ENCODE data around the gene CEP120.
"Not testable (repeated sequence)": the region's sequence is repeated elsewhere in the genome, so short reads cannot be mapped to it uniquely, and the experiment has no call there.

Gene CEP120
- 119 to 128 reads per million in 2 donors for total RNA-seq

DNA sequence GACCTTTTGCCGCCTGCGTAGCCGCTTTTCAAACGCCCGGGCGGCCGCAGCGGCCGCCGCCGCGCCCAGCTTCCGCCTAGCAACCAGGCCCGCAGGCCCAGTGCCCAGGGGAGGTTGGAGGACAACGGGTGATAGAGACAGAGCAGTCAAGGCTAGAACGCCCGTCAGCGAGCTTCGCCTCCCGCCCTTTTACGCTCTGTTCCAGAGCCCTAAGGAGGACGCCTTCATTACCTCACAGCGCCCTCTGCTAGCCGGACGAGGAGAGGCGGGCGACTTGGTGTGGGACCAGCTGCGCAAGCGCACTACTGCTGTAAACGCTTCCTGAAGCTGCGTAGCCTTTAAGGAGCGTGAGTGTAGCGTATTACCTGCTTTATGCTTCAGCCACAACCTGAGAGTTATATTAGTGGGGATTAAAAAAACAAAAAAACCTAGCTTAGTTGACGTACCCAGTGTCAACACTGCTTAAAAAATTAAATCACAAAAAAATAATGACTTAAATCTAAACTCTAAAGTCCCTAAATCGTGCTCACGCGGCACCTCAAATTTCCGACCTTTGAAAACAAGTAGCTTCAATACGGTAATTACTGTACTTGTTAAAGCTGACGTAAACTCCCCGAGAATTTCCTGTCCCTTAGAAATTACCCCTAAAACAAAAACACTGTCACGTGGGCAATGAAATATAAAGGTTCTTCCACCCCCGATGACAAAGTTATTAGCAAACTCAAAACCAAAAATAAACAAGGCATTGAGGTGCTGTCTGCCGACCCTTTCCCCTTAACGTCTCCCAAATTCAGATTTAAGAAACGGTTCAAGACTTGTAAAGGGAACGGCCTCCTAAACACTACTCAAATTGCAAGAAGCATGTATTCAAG lies at the start of gene CEP120:
TSS of gene CEP120 (minus strand) at position 126 of the 872 bp plus-strand sequence. CDS start 405 bp downstream, outside the sequence.
- peak; percentile 92 for DNase-seq

DNA sequence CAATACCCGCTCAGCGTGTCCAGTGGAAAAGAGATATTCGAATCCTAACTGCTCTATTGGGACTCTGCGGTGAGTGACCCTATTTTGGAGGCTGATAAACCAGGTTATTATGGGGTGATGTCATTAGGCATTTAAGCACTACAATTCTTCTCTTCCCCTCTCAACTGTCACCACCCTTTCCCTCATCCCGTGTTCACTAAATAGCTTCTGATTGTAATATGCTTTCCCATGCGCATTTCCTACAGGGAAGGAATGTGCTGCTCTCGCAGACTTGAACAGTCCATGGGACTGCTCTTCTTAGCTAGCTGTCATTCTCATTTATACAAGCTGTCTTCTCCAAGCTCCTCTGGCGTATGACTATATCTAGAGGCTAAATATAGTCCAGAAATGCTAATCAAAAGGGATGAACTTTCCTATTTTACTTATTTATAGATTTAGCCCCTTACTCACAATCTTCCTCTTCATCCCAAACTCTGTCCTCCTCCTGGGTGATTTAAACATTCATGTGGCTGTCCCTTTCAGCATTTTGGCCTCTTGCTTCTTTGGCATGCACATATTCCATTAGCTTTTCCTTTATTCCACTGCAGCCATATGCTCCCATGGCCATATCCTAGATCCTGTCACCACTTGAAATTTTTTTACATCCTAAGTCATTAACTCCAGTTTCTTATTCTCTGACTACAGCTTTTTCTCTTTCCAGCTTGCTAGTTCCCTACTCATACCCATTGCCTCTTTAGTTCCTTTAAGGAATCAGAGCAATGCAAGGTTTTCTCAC lies 49.1 kb upstream of the CEP120 start:
- DNase-seq: no peak

DNA sequence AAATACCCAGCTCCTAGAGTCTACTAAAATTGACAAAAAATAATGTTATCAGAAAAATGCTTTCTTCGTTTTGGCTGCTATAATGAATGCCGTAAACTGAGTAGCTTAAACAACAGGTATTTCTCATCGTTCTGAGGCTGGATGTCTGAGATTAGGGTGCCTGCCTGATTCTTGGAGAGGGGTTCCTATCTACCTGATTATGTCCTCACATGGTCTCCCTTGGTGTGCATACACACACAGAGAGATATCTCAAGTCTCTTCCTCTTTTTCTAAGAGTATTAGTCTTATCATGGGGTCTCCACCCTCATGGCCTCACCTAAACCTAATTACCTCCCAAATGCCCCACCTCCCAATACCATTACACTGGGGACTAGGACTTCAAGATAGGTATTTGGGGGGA lies 48.2 kb upstream of the CEP120 start:
- DNase-seq: no peak

DNA sequence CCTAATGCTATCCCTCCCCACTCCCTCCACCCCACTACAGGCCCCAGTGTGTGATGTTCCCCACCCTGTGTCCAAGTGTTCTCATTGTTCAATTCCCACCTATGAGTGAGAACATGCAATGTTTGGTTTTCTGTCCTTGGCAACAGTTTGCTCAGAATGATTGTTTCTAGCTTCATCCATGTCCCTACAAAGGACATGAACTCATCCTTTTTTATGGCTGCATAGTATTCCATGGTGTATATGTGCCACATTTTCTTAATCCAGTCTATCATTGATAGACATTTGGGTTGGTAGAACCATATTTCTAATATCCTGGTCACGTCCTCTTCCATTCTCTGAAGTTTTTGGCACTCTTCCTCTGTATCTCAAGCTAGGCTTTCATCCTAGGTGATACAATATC lies 43.6 kb upstream of the CEP120 start:
- not testable (repeated sequence) for DNase-seq

DNA sequence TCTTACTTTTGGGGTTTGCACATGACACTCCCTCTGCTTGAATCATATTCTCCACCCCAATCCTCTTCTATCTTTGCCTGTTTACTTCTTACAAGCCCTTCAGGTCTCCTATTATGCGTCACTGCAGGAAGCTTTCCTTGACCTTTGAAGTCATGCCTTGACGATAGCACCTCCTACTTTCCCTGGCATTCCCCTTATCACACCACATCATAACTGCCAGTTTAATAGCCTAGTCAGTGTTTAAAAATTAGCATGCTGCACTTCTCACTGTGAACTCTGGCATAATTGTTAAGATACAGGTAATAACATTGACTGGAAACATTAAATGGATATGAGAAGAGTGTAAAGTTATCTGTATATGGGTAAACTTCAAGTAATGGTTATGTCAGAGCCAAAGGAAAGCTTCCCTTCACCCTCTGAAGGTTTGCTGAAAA lies 37.1 kb upstream of the CEP120 start:
- no peak for DNase-seq

DNA sequence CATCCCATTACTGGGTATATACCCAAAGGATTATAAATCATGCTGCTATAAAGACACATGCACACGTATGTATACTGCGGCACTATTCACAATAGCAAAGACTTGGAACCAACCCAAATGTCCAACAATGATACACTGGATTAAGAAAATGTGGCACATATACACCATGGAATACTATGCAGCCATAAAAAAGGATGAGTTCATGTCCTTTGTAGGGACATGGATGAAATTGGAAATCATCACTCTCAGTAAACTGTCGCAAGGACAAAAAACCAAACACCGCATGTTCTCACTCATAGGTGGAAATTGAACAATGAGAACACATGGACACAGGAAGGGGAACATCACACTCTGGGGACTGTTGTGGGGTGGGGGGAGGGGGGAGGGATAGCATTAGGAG lies 35.8 kb upstream of the CEP120 start:
- not testable (repeated sequence) for DNase-seq

DNA sequence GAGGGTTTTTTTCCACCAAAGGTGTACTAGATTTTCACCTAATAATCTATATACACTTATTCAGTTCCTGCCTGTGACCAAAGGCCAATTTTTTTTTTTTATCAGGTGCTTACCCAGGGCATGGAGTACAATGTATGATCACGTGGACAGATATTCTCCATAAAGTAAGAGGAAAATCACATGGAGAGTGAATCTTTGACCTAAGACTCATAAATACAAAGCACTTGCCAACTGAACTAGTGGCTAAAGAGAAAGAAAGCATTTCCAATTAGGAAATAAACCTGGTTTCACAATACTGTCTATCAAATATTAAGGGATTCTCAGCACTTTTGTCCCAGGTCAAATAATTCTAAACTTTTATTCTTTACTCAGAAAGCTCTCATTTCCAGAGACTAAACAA lies 33.0 kb upstream of the CEP120 start:
- no peak for DNase-seq

DNA sequence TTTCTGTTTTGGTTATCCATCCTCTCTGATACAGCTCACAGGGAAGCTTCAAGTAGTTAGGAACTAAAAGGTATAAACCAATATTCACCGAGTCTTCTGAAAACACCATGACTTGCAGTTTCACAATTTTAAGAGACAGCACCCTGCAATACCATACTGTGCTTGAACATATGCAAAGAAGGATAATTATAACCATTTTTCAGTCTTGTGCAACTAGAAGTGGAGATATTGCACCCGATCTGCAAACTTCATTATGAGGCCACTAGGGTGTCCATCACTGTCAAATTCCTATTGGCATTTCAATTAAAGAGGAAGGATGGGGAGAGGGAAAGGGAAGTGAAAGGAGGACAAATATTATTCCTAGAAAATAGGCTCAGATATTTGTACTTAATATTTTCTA lies 32.4 kb upstream of the CEP120 start:
- DNase-seq: no peak

DNA sequence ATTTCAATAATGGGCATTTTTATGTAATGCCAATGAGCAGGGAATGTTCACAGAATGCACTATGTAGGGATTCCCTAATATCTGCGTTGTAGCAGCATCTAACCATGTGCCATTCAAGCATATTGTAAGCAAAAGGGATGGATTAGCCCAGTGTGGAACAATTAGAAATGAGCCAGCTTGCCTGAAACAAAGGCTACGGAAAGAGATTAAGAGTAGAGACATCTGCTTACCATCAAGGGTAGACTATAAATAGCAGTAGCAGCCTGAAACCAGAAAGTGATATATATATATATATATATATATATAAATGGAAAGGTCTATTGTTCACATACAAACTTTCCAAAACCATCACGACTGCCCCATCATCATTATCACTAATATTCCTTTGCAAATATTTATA lies 31.9 kb upstream of the CEP120 start:
- no peak for DNase-seq

DNA sequence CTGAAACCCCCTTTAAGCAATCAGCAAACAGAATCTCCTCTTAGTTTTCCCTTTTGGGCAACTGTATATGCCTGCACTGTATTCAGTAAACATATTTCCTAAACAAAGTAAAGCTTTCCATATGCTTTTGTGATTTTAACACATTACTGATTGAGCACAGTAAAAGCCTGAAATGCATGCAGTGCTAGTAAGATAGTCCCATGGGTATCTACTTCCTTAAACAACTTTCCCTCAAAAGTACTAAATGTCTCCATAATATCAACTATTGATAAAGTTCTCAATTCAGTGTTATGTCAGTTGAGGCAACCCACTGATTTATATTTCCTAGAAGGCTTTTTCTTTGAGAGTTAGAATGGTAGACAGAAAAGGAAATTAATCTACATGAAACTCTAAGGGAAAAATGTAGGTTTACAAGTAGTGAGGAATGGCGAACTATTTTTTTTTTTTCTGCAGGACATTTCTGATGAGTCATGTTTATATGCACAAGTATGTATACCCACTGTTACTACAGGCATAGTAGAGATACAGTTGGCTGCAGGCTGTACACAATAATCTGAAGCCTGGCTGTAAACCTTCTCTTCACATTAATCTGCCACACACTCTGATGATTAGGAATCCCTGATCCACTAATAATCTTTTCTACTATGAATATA lies 31.2 kb upstream of the CEP120 start:
- DNase-seq: no peak

DNA sequence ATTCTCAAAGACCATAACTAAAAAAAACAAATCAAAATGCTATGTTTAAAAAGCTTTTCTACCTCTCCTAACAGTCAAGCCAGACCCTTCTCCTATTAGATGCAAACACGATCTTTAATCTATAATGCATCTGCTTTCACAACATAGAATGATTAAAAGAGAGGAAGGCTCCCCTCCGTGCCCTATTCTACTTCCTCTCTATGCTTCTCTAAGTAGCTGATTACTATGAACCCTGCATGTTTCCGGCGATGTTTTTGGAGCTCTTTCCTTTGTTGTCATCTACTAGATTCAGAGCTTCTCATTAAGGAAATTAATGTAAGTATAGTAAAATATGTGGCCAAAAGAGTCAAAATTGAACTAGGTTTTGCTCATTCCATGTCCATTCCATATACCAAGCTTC lies 29.2 kb upstream of the CEP120 start:
- no peak for DNase-seq

DNA sequence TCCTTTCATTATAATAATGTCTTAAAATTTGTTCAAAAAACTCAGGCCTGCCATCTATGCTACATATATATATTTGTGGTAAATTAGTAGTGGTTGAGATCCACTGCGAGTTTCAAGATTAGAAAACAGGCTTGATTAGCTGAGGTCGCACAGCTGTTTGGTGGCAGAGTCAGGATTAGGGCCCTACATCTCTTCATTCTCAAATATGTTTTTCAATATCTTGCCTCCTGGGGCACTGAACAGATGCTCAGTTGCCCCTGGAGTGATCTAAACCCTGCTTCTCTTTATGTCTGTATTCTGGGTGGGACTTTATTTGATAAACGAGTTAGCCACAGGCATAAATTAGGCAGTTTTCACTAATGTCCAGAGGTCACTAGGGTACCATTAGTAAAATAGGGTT lies 27.8 kb upstream of the CEP120 start:
- no peak for DNase-seq

DNA sequence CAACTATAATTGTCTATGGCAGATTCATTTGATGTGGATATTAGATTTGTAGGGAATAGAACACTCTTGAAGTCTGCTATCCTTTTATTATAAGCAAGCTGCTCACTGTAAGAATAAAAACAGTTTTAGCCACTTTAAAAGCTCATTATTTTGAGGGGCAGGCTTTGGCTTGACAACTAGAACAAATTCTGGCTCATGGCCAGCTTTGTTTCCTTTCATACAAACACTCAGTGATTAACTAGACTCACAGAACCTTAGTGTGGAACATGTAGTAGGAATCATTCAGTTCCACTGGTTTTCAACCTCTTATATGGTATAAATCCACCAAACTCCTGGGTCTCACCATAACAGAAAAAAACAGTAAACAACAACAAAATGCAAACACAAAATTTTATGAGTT lies 27.4 kb upstream of the CEP120 start:
- no peak for DNase-seq

DNA sequence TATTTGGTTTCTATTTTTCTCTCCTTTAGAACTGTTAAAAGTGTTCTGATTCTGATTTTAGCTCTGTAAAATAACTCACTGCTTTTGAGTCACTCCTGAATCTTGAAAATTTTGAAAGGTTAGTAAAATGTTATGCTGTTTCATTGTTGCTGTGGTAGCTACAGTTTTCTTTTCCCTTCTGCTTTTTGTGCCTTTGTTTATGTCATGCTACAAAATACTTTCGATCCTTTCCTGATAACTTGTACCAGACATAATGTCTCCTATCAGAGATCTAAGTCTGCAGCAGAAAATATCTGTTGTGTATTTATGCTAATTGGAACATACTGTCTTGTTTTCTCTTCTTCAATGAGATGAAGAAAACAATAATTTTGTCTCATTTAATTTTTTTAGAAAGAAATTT lies 26.9 kb upstream of the CEP120 start:
- no peak for DNase-seq

DNA sequence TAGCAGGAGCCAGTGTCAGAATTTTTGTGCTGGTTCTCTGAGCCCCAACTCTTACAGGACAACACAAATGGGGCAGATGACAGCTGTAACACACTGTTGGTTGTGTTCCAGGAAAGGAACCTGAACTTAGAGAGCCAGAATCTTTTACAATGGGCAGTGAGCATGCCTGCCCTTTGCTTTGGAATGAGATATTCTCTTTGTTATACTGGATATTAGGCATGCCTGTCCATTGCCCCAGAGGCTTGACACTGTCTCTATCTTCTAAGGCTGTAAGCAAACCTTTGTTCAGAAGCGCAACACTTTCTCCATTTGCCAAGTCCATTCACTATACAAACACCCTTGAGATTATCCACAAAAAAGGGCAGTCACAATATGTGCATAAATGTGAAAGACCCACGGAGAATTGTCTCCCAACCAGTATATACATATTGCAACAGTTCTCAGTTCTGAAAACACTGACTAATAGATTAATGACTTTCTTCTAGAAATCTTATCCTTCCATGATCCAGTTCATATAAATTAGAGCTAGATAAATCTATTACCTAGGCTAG lies 26.3 kb upstream of the CEP120 start:
- DNase-seq: no peak

DNA sequence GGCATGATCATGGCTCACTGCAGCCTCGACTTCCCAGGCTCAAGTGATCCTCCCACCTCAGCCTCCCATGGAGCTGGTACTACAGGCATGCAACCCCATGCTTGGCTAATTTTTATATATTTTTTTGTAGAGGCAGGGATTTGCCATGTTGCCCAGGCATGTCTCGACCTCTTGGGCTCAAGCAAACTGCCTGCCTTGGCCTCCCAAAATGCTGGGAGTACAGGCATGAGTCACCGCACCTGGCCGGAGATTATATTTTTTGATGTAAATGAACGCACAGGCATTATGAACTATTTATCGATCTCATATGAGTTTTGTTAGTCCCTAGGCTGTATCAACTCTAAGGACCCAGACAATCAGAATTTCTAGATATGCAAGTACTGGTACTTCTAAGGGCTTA lies 25.5 kb upstream of the CEP120 start:
- no peak for DNase-seq

DNA sequence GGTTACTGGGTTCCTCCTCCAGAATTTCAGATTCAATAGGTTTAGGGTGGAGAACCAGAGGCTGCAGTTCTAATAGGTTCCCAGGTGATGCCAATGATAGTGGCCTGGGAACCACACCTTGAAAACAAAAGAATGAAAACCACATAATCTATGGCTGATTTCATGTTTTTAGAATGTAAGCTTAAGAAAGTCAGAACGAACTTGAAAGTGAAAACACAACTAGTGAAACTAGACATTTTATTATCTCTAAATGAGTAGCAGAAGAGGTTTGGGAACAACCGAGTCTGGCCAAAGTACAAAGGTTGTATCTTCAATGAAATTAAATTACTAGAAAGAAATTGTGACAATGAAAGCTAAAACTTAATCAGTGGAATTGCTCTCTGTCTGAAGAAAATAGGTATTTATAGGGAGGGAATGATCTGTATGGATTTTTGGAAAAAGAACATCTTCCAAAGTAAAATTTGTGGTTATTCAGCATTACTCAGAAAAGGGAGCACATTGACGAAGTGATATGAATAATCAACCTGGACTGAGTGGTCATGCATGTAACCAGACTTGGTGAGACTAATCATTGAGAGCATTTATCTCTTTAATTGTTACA lies 24.9 kb upstream of the CEP120 start:
- DNase-seq: no peak

DNA sequence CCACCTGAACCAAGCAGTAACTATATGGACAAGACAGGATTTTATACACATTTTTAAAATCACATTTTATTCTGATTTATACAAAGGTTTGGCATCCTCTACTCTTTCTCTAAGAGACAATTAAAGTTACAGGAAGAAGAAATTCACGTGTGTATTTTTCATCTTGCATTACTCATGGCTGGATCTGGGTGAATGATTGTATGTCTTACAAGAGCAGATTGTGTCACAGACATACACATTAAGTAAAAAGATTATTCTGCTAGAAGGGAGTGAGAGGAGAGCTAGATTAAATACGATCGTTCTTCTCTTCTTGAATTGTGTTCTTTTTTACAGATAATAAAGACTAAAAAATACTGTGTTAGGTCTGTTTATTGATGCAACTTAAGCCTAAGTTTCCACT lies 20.8 kb upstream of the CEP120 start:
- no peak for DNase-seq

DNA sequence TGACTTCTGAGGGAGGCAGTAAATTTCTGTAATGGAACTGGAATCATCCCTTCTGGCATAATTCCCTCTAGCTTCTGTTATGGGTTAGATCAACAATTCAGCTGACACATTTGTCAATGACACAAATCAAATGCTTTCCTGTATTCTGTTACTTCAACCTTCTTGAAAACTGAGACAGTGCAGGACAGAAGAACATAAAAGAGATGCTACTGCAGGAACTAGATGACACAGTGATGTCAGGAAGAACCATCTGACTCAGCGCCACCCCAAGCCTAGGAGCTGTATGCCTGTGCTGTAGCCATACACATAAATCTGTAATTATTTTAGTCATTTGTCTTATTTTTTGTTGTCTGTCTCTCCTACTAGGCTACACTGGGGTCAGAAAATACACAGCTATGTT lies 18.2 kb upstream of the CEP120 start:
- DNase-seq: no peak

DNA sequence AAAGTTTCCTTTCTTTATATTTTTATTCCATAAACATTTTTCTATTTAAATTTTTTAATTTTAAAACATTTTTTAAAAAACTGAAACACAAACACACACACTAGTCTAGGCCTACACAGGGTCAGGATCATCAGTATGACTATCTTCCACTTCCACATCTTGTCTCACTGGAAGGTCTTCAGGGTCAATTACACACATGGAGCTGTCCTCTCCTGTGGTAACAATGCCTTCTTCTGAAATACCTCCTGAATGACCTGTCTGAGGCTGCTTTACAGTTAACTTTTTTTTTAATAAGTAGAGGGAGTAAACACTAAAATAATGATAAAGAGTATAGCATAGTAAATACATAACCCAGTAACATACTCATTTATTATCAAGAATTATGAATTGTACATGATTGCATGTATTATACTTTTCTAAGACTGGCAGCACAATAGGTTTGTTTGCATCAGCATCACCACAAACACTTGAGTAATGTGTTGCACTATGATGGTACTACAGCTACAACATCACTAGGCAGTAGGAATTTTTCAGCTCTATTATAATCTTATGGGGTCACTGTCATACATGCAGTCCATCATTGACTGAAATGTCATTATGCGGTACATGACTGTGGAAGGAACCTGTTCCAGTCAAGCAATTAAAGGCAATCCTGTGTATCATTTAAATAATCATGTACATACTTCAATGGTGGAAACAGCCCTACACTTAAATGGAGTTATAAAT lies 17.4 kb upstream of the CEP120 start:
- DNase-seq: no peak

DNA sequence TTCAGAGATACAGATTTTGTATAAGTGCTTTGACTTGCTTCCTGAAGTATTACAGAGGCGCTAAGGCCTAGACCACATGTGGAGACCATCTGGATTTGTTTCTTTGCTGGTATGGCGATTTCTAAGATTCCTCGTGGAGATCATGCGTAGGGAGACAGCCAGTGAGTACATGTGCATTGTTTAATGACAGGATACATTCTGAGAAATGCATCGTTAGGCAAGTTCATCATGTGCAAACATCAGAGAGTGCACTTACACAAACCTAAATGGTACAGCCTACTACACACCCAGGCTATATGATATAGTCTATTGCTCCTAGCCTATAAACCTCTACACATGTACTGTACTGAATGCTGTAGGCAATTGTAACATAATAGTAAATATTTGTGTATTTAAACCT lies 16.5 kb upstream of the CEP120 start:
- no peak for DNase-seq

DNA sequence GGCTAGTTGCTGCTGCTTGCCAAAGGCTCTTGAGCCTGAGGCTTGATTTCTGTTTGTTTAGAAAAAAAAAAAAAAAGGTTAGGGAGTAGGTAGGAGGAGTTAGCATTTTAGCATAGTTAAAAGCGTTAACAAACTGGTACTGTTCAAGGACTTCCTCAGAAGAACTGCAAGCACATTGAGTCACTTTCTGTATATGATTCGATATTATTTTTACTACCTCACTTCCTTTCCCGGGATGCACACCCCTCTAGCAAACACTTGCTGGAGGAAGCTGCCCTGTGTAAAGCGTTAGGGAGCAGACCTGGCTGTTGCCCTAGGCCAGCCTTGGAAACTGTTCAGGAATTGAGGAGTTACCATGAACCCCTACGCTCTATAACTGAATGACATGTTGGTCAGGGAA lies 15.7 kb upstream of the CEP120 start:
- DNase-seq: no peak
